Skin of body (tissue), 2 donors: ENCODE results near the gene ZNF394. TPM values are rescaled to one million over a fixed set of nuclear protein-coding genes. Genes with fewer than 3 reads are reported as not detected.
A peak's percentile ranks its signal among the peaks of the same experiment; 100 is the strongest.
"Not testable (repeated sequence)": the region's sequence is repeated elsewhere in the genome, so short reads cannot be mapped to it uniquely, and the experiment has no call there.

ENCODE experiments used
- DNase-seq: peaks from one replicate; lab custom pipeline; 2025; lab: John Stamatoyannopoulos, UW
- total RNA-seq: library from RNA; depleted of rRNA; stranded (reverse); fragments of >200 nt; gene quantifications from one replicate; pipeline ENCODE4 v1.2.3, GENCODE V29; 2014

ZNF394 gene
- total RNA-seq: 31.8 TPM

DNA sequence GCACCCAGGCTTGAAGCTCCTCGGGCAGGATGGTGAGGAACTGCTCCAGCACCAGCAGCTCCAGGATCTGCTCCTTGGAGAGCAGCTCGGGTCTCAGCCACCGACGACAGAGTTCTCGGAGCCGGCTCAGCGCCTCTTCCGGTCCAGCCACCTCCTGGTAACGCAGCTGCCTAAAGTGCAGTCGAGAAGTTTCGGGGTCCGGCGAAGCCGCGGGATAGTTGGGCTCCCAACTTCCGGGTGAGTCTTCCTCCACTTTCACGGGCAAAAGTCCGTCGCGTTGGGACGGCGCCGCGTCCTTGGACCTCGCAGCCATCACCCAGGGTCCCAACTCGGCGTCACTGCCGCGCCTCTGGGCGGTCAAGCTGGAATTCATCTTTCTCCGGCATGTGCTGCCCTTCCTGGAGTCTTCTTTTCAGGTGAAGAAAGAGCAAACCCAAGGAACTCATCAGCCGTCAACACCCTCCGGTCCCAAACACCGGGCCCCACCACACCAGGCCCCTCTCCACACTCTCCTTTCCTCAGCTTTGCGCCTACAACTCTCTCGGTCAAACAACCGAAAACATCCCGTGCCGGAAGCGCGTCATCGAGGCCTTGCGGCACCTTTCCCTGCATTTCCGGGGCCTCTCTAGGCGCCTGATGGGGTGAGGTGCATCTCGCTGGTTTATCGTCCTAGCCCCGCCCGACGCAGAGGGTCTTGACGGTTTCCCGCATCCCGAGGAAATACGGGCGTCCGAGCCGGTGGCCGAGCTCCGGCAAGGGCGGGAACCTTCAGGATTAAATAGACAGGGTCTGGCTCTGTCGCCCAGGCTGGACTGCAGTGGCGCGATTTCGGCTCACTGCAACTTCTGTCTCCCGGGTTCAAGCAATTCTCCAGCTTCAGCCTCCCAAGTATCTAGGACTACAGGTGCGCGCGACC is at the start of gene ZNF394:
Gene ZNF394 (minus strand): TSS at position 561 of the 916 bp plus-strand sequence. CDS start 188 bp downstream, at position 373.
- peak; percentile 83 for DNase-seq

DNA sequence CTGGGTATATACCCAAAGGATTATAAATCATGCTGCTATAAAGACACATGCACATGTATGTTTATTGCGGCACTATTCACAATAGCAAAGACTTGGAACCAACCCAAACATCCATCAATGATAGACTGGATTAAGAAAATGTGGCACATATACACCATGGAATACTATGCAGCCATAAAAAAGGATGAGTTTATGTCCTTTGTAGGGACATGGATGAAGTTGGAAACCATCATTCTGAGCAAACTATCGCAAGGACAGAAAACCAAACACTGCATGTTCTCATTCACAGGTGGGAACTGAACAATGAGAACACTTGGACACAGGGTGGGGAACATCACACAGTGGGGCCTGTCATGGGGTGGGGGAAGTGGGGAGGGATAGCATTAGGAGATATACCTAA is 49.5 kb upstream of the ZNF394 start:
- DNase-seq: not testable (repeated sequence)

DNA sequence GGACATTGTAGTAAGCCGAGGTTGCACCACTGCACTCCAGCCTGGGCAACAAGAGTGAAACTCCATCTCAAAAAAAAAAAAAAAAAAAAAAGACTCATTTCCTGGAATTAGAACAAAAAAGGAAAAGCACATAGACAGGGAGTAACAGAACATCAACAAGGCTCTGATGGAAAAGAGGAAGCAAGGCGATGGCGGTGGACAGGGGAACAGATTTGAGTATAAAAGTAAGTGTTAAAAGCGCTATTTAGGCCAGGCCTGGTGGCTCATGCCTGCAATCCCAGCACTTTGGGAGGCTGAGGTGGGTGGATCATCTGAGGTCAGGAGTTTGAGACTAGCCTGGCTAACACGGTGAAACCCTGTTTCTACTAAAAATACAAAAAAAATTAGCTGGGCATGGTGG is 45.2 kb upstream of the ZNF394 start:
- not testable (repeated sequence) for DNase-seq

DNA sequence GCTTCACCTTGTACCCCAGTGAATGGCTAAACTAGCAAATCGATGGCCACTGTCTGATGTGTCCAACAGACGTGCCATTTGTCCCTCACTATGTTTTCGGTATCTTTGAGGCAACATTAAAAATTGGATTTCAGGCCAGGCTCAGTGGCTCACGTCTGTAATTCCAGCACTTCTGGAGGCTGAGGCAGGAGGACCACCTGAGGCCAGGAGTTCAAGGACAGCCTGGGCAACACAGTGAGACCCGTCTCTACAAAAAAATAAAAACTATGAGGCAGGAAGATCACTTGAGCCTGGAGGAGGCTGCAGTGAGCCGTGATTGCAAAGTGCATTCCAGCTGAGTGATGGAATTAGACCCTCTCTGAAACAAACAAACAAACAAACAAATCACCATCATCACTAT is 43.8 kb upstream of the ZNF394 start:
- DNase-seq: no peak

DNA sequence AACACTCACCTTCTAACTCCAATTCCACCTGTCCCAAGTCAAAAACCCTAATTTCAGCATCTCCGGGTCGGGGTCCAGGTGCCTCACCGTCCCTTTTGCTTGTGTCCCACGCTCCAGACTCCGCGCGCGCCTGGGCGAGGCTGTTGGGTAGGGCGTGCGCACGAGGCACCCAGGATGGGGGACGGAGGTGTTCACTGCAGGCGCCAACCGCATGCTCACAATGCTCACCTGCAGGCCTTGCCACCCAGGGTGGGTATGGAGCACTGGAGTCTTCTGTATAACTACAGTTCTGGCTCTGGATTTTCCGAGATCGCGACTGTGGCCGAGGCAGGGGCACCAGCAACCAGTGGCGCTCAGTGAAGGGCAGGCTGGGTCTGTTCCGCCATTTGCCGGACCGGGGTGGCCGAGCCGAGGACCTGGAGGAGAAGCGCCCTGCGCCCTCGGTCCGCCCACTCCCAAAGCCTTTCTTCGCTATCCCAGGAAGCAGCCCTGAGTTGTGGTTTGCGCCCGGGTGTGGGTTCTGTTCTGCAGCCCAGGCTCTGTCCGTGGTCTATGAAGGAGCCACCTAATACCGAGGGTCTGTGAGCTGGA is 43.1 kb upstream of the ZNF394 start:
- no peak for DNase-seq

DNA sequence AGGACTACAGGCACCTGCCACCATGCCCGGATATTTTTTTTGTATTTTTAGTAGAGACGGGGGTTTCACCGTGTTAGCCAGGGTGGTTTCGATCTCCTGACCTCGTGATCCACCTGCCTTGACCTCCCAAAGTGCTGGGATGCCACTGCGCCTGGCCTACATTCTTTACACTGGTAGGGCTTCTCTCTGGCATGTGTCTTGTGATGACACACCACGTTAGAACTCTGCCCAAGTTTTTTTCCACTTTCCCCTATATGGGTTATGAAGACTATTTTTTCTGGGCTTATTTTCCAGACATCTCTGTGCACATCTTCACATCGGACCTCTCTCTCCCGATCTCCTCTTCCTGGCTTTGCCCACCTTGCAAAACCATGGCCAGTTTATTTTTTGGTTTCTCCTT is 41.1 kb upstream of the ZNF394 start:
- no peak for DNase-seq

DNA sequence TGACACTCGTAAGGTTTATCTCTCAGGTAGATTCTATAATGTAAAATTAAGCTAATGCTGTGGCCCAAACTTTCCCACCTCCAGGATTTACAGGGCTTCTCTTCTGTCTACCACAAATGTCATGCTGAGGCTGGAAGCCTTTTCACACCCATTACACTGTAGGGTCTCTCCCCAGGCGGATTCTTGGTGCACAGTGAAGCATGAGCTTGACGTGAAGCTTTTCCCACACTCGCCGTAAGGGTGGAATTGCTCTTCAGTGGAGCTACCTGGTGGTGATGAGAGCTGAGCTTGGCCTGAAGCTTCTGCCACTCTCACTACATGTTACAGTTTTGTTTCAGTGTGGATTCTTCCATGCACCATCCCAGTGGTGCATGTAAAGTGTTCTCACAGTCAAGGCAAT is 40.5 kb upstream of the ZNF394 start:
- no peak for DNase-seq

DNA sequence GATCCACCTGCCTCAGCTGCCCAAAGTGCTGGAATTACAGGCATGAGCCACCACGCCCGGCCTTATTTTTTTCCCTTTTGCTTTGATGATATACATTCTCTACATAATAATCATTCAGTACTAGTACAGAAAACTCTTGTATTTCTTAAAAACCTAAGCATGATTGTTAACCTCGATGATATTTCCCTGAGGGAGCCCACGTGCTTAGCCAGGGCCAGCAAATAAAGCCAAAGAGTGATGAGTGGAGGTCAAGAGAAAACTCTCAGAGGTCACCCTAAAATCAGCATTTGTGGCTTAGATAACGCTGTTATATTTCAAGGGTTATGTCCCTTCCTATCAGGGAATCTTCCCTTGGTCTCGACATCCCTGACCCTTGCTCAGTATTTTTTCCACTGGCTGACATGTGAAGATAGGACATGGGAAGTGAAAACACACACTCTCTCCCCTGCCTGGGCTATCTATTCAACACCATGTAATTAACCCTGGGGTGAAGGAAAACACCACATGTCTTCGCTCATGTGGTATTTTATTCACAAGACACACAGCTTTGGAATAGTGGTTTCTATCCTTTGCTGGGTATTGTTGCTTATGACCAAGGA is 39.2 kb upstream of the ZNF394 start:
- no peak for DNase-seq

DNA sequence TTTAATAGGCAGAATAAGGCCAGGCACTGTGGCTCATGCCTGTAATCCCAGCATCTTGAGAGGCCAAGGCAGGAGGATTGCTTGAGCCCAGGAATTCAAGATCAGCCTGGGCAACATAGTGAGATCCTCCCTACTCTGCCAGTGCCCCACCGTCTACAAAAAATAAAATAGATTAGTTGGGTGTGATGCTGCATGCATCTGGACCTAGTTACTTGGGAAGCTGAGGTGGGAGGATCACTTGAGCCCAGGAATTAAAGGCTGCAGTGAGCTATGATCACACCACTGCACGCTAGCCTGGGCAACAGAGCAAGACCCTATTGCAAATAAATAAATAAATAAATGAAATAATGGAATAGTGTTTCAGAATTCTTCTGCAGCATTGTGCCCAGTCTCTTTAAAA is 35.6 kb upstream of the ZNF394 start:
- DNase-seq: no peak

DNA sequence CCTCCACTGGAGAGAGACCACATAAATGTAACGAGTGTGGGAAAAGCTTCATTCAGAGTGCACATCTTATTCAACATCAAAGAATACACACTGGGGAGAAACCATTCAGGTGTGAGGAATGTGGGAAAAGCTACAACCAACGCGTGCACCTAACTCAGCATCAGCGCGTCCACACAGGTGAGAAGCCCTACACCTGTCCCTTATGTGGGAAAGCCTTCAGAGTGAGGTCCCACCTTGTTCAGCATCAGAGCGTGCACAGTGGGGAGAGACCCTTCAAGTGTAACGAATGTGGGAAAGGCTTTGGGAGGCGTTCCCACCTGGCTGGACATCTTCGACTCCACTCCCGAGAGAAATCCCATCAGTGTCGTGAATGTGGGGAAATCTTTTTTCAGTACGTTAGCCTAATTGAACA is 31.3 kb upstream of the ZNF394 start:
- DNase-seq: no peak

DNA sequence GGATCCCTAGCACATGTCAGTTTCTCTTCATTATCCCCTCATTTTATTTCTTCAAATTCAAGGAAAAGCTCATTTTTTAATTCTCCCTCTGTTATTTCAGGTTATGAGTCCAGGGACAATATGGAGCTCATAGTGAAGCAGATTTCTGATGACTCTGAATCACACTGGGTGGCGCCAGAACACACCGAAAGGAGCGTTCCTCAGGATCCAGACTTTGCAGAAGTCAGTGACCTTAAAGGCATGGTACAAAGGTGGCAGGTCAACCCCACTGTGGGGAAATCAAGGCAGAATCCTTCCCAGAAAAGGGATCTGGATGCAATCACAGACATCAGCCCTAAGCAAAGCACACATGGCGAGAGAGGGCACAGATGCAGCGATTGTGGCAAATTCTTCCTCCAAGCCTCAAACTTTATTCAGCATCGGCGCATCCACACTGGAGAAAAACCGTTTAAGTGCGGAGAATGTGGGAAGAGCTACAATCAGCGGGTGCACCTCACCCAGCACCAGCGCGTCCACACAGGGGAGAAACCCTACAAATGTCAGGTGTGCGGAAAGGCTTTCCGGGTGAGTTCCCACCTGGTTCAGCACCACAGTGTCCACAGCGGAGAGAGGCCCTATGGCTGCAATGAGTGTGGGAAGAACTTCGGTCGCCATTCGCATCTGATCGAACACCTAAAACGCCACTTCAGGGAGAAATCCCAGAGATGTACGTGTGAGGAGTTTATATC is 25.8 kb upstream of the ZNF394 start:
- DNase-seq: no peak

DNA sequence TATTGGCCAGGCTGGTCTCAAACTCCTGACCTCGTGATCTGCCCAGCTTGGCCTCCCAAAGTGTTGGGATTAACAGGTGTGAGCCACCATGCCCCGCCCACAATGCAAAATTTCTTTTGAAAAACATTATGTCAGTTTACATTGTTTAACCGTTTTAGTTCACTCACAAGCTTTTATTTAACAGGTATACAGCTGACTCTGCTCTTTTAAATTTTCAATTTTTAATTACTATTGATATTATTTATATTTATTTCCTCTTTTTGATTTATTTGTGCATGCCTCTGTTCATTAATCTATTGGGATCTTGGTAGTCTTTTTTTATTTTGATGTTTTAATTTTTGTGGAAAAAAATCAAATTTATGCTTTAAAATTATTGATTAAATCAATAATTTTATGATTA is 21.3 kb upstream of the ZNF394 start:
- no peak for DNase-seq

DNA sequence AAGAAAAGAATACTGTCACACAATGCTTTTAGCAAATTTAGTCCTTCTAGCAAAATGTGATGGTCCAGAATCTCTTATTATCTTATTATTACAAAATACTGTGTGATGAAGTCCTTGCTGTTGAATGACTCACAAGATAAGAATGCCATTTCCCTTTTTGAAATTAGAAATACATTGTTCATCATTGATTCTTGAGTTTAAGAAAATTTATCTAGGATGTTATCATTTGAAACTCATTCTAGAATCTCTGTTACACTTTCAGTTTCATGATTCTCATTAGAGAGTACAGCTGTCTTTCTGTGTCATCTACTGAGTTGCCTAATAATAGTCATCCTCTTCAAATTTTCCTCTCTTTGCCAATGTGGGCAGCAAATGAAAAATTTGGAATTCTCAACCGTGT is 14.0 kb upstream of the ZNF394 start:
- DNase-seq: no peak

DNA sequence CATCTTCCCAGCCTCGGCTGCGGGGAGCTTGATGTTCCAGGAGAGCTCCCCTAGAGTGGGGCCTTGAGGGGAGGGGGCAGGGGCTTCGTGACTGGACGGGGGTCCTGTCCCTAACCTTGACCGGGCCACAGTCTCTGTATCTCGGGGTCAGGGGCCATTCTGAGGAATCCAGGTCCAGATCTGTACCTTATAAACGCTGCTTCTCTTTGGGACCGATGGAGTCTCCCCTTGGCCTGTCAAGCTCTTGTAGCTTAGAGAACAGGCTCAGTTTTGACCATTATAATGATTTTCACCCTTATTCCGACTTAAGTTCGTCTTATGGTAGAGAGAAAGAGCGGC is 5.2 kb upstream of the ZNF394 start:
- DNase-seq: no peak

DNA sequence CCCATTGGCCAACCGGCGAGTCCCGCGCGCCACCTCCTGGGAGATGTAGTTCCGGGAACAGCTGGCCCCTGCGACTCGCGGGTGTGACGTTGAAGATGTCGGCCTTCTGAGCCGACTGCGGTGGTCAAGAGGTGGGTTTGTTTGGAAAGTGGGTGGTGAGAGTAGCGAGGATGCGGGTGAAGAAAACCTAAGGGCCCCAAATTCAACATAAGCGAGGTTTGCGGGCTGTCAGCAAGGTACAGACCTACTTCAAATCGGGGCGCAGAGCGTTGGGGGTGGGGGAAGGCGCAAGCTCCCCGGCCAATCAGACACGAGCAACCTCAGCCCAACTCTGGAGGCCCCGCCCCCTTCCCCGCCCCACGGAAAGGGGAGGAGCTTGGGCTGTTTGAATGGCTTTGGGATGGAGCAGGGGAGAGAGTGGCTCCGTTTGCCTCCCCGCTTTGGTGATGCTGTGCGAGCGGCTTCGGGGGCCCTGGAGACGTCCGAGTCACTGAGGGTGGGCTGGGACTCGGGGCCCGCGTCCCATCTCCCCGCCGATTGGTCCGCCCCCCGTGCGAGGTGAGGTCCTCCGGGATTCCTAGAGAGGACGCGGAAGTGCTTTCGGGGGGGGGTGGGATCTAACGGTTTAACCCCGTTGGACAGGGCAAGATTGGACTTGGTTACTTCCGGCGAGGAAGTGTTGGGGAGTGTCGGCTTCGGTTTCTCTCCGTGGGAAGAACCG is 4.7 kb upstream of the ZNF394 start, which contains the start of gene ZKSCAN5:
Gene ZKSCAN5 (plus strand): TSS at position 60 of the 721 bp plus-strand sequence. CDS start 1,383 bp downstream, outside the sequence.
- peak; percentile 95 for DNase-seq

DNA sequence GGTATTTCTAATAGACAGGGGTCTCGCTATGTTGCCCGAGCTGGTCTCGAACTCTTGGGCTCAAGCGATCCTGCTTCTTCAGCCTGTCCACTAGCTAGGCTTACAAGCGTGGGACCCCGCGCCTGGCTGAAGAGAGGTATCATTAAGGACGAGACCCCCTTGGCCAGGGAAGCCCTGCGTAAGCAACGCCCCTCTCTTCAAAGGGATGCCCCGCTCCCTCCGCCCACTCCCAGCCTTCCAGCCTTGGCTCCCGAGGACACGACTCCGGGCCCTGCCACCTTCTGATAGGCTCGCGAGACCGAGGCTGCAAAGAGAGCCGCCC is 4.2 kb upstream of the ZNF394 start:
- DNase-seq: no peak

DNA sequence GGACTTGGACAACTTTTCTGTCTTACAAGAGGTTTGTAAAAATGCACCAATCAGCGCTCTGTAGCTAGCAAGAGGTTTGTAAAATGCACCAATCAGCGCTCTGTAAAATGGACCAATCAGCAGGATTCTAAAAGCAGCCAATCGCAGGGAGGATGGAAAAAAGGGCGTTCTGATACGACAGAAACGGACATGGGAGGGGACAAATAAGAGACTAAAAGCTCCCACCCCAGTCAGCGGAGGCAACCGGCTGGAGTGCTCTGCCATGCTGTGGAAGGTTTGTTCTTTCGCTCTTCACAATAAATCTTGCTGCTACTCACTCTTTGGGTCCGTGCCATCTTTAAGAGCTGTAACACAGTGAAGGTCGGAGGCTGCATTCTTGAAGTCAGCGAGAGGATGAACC is 1.2 kb upstream of the ZNF394 start:
- not testable (repeated sequence) for DNase-seq

DNA sequence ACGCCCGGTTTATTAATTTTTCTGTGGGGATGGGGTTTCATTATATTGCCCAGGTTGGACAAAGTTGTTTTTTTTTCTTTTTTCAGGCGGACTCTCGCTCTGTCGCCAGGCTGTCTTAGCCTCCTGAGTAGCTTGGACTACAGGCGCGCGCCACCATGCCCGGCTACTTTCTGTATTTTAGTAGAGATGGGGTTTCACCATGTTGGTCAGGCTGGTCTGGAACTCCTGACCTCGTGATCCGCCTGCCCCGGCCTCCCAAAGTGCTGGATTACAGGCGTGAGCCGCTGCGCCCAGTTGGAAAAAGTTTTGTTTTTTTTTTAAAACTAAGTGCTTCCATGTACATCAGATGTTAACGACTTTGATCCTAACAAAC is 542 bp upstream of the ZNF394 start:
- DNase-seq: no peak

DNA sequence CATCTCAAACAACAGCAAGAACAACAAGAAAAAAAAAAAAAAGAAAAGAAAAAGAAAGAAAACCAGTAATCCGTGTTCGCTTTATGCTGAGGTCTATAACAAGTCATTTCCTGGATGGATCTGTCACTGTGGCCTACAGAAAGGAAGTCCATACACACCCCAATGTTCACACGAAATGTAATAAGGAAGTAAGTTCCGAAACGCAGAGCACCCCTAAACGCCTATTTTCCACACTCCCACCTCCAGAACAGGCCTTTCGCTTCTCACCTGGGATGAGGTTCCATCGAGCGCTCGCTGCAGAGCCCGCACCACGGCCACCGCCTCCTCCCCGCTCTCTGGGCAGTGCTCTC is 735 bp downstream of the ZNF394 start:
- no peak for DNase-seq

DNA sequence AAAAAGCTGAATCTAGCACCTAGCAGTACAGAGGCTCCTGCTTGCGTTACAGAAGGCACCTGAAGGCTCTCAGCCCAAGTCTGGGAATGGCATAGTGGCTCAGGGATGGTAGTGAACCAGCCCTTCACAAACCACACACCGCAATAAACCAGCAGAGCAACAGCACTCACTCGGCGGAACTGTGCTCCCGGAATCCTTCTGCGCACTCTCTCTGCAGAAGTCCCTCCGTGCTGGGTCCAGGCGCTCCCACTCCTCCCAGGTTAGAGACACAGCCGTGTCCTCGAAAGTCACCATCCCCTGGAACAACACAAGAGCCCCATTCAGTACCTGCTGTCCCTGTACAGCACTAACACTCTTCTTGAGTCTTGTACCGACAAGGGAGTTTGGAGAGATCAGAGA is 1.5 kb downstream of the ZNF394 start:
- DNase-seq: no peak

DNA sequence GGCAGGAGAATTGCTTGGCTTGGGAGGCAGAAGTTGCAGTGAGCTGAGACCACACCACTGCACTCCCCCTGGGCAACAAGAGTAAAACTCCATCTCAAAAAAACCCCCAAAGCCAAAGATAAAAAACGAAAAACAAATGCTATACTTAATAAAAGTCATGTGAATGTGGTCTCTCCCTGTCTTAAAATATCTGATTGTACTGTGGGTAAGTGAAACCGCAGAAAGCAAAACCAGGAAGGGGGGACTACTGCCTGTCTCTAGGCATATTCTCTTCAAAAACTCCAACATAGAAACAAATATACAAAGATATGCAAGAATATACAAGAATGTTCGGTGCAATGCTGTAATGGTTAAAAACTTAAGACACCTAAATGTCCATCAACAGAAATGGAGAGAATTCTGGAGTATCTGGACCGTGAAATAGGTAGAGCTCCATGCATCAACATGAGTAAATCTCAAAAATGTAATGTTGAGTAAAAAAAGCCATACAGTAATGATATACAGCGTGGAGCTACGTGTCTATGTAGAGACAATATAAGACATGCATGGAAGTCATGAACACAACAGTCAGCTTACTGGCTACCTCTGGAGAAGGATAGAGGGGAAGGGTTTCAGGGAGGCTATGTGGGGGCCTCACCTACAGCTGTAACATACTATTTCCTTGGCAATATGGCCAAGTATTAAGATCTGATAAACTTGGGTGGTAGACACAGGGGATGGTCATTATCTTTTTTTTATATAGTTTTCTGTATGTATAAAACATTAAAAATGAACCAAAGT is 2.1 kb downstream of the ZNF394 start:
- no peak for DNase-seq
